Measurements from ENCODE around the gene YAP1. TPM values are rescaled to one million over a fixed set of nuclear protein-coding genes. Genes with fewer than 3 reads are reported as not detected.

The YAP1 gene
- total RNA-seq, 2 donors from 2014 or later = 26.0 to 38.9 TPM

GRCh38 chr11:102241026-102241425 lies 130.8 kb downstream of the YAP1 start:
- peaks cover 5% of the 10 kb centered on the region for H3K4me1 ChIP-seq
- H3K4me3 ChIP-seq = no peak overlapping the region
- H3K27ac ChIP-seq = no peak overlapping the region
- 88 to 89% methylated on average over 1 of the region's 1 CpG for WGBS, 2 donors
- intact Hi-C loops (cut with DNase I) = no loop called here
- TF ChIP-seq CTCF (IDR thresholded peaks at IDR 0.05) (no peak), POLR2A (IDR thresholded peaks at IDR 0.05) (no peak)
- DNase-seq = no peak
- H3K36me3 ChIP-seq (replicated peaks in 1 of 2; ENCODE audit: insufficient read depth in 1 of 2, low read depth in 2 of 2) = no peaks in the 10 kb centered on the region
- ATAC-seq = no peak
- no peaks in the 10 kb centered on the region for H3K27me3 ChIP-seq
- H3K9me3 ChIP-seq = no peaks in the 10 kb centered on the region

- TF ChIP-seq CTCF (IDR thresholded peaks at IDR 0.05) = no peak
- no peak for TF ChIP-seq POLR2A (IDR thresholded peaks at IDR 0.05)
- Histone ChIP-seq H3K27me3 (no peaks in the 10 kb centered on the region), H3K36me3 (replicated peaks in 1 of 2; ENCODE audit: insufficient read depth in 1 of 2, low read depth in 2 of 2) (no peaks in the 10 kb centered on the region), H3K9me3 (no peaks in the 10 kb centered on the region), H3K27ac (no peak overlapping the region), H3K4me3 (no peak overlapping the region), H3K4me1 (peaks cover 5% of the 10 kb centered on the region)
- whole genome bisulfite sequencing, 2 donors = 86 to 94% methylated on average over 2 of the region's 2 CpGs
- ATAC-seq (no peak), DNase-seq (no peak)
- intact Hi-C loops (cut with DNase I) = no loop called here
These were observed 133.2 kb downstream of the YAP1 start for GRCh38 chr11:102243399-102243884.

- no peaks in the 10 kb centered on the region for H3K27me3 ChIP-seq
- DNase-seq (no peak), ATAC-seq (no peak)
- 63 to 86% methylated on average over 4 to 5 of the region's 5 CpGs for WGBS, 2 donors
- peaks cover 5% of the 10 kb centered on the region for H3K4me1 ChIP-seq
- H3K27ac ChIP-seq = no peak overlapping the region
- no peaks in the 10 kb centered on the region for H3K9me3 ChIP-seq
- H3K36me3 ChIP-seq (replicated peaks in 1 of 2; ENCODE audit: insufficient read depth in 1 of 2, low read depth in 2 of 2) = no peaks in the 10 kb centered on the region
- H3K4me3 ChIP-seq = no peak overlapping the region
- intact Hi-C loops (cut with DNase I) = no loop called here
- TF ChIP-seq POLR2A (IDR thresholded peaks at IDR 0.05) (no peak), CTCF (IDR thresholded peaks at IDR 0.05) (no peak)
These were observed 134.6 kb downstream of the YAP1 start for GRCh38 chr11:102244681-102245409.

GRCh38 chr11:102251423-102251822 lies 141.2 kb downstream of the YAP1 start:
- ATAC-seq (no peak), DNase-seq (no peak)
- Histone ChIP-seq H3K4me1 (peaks cover 9% of the 10 kb centered on the region), H3K27ac (no peak overlapping the region), H3K36me3 (replicated peaks in 1 of 2; ENCODE audit: insufficient read depth in 1 of 2, low read depth in 2 of 2) (no peaks in the 10 kb centered on the region), H3K9me3 (no peaks in the 10 kb centered on the region), H3K27me3 (no peaks in the 10 kb centered on the region), H3K4me3 (no peak overlapping the region)
- 90 to 96% methylated on average over 2 of the region's 2 CpGs for WGBS, 2 donors
- TF ChIP-seq POLR2A (IDR thresholded peaks at IDR 0.05) = no peak
- TF ChIP-seq CTCF (IDR thresholded peaks at IDR 0.05) = no peak
- intact Hi-C loops (cut with DNase I) = no loop called here

Data from body of pancreas (tissue), 4 donors.